ENCODE results near the gene NHS. TPM values are rescaled to one million over a fixed set of nuclear protein-coding genes. Genes with fewer than 3 reads are reported as not detected.

The NHS gene
- total RNA-seq, 1 experiment from 2014 or later = 5.7 TPM

DNA sequence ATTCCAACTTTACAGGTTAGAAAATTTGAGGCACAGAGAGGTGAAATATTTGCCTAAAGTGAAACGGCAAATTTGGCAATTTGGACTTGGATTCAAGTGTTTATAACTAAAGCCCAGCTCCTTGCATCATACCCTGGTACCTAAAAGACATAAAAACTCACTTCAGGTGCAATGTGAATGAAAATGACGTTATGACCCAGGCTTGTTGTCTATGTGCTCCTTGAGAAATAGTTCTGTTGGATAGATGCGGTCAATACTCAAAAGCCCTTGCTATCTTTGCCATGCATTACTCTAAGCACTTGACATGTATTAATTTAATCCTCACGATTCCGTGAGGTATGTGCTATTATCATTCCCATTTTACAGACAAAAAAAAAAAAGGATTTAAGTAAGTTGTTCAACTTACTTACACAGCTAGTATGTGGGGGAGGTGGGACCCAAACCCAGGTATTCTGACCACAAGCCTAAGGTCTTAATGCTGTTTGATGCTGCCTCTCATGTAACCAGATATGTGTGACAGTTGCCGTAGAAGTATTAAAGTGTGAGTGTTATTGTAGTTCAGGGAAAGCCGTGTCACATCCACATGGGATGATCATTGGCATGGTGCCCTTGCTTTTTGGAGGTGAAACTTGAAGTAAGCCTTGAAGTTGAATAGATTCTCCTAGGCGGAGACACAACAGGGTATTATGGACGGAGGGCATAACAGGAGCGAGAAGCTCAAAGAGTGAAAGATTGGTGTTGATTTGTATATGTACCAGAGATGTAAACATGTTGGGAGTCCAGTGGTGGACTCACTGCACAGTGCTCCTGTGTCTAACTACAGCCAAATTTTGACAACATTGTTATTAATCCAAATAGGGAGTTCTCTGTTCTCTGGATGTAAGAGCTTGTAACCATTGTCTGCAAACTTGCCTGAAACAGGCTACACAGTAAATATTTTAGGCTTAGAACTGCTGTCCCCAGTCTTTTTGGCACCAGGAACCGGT, 365.4 kb downstream of the NHS start:
- H3K79me2 ChIP-seq (ENCODE audit: insufficient read depth, low read length) = peaks cover 3% of the 10 kb centered on the region; the same call in 1 of the 2 replicates
- no peak overlapping the region for H3K4me2 ChIP-seq (ENCODE audit: low read length)
- no peaks in the 10 kb centered on the region for H3K9me3 ChIP-seq (ENCODE audit: control insufficient read depth in 1 of 2, insufficient read depth in 1 of 2, low read depth in 1 of 2, low read length in 2 of 2)
- ChIA-PET CTCF (no interaction called here), POLR2A (no interaction called here), RAD21 (ENCODE audit: low non-redundant PET in 1 of 2, low total read pairs in 2 of 2, uncharacterized antibody in 2 of 2, unreplicated experiment in 2 of 2) (no interaction called here)
- H4K20me1 ChIP-seq (ENCODE audit: insufficient read depth) = no peaks in the 10 kb centered on the region
- BruUV-seq (replicated peaks) = no TSS peak
- no peak overlapping the region for H3K27ac ChIP-seq (ENCODE audit: low read depth, low read length)
- H3K4me3 ChIP-seq (replicated peaks in 1 of 2; ENCODE audit: low read depth in 1 of 2, low read length in 2 of 2) = no peak overlapping the region
- no peaks in the 10 kb centered on the region for H3K36me3 ChIP-seq (ENCODE audit: control insufficient read depth in 1 of 2, insufficient read depth in 2 of 2, low read length in 2 of 2)
- no peak overlapping the region for H2AFZ ChIP-seq (ENCODE audit: low read depth, low read length, poor library complexity, severe bottlenecking)
- intact Hi-C loops (cut with micrococcal nuclease) = loop anchor here (10.0 kb wide), 1 partner anchor 1594 kb away; no protein-coding TSS in a partner anchor
- H3K27me3 ChIP-seq (ENCODE audit: insufficient read depth, low read length) = no peaks in the 10 kb centered on the region
- H3K9me2 ChIP-seq (ENCODE audit: insufficient read depth) = no peaks in the 10 kb centered on the region
- H3K9ac ChIP-seq (ENCODE audit: low read length) = no peak overlapping the region
- H3K4me1 ChIP-seq (ENCODE audit: control insufficient read depth in 1 of 2, insufficient read depth in 2 of 2, low read length in 2 of 2) = peaks cover 3 to 17% of the 10 kb centered on the region in 2 experiments; a peak in 1 of 4 replicates
- TF ChIP-seq, protein P1, sequence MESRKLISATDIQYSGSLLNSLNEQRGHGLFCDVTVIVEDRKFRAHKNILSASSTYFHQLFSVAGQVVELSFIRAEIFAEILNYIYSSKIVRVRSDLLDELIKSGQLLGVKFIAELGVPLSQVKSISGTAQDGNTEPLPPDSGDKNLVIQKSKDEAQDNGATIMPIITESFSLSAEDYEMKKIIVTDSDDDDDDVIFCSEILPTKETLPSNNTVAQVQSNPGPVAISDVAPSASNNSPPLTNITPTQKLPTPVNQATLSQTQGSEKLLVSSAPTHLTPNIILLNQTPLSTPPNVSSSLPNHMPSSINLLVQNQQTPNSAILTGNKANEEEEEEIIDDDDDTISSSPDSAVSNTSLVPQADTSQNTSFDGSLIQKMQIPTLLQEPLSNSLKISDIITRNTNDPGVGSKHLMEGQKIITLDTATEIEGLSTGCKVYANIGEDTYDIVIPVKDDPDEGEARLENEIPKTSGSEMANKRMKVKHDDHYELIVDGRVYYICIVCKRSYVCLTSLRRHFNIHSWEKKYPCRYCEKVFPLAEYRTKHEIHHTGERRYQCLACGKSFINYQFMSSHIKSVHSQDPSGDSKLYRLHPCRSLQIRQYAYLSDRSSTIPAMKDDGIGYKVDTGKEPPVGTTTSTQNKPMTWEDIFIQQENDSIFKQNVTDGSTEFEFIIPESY (IDR thresholded peaks at IDR 0.05; ENCODE audit: extremely low read depth, insufficient replicate concordance, low read length) = no peak
- TF ChIP-seq ZFX (IDR thresholded peaks at IDR 0.05) (no peak), EGR1 (IDR thresholded peaks at IDR 0.05; ENCODE audit: low read depth) (no peak), CBX3 (IDR thresholded peaks at IDR 0.05; ENCODE audit: low read depth) (no peak), POLR2A (IDR thresholded peaks at IDR 0.05; ENCODE audit: borderline replicate concordance, extremely low read depth, insufficient read depth, insufficient read length) (no peak), TCF7L2 (IDR thresholded peaks at IDR 0.05; ENCODE audit: borderline replicate concordance, extremely low read depth, insufficient read depth, insufficient read length) (no peak), FOSL1 (IDR thresholded peaks at IDR 0.05; ENCODE audit: low read depth) (no peak), EZH2 (IDR thresholded peaks at IDR 0.05) (no peak), CEBPB (IDR thresholded peaks at IDR 0.05; ENCODE audit: low read depth) (no peak), YY1 (IDR thresholded peaks at IDR 0.05; ENCODE audit: extremely low read depth, insufficient replicate concordance, low read depth, low read length) (no peak), RAD21 (IDR thresholded peaks at IDR 0.05; ENCODE audit: low read depth) (no peak)
- TF ChIP-seq, protein P2, sequence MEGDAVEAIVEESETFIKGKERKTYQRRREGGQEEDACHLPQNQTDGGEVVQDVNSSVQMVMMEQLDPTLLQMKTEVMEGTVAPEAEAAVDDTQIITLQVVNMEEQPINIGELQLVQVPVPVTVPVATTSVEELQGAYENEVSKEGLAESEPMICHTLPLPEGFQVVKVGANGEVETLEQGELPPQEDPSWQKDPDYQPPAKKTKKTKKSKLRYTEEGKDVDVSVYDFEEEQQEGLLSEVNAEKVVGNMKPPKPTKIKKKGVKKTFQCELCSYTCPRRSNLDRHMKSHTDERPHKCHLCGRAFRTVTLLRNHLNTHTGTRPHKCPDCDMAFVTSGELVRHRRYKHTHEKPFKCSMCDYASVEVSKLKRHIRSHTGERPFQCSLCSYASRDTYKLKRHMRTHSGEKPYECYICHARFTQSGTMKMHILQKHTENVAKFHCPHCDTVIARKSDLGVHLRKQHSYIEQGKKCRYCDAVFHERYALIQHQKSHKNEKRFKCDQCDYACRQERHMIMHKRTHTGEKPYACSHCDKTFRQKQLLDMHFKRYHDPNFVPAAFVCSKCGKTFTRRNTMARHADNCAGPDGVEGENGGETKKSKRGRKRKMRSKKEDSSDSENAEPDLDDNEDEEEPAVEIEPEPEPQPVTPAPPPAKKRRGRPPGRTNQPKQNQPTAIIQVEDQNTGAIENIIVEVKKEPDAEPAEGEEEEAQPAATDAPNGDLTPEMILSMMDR (IDR thresholded peaks at IDR 0.05 in 2 of 3, conservative IDR thresholded peaks at IDR 0.05 in 1 of 3; ENCODE audit: borderline replicate concordance in 1 of 3, insufficient read depth in 1 of 3, low read depth in 2 of 3, low read length in 2 of 3) = no peak
- ATAC-seq (no peak), DNase-seq (ENCODE audit: low read depth, low spot score) (no peak)
